ELF-1 (cell line): ENCODE data around the gene ZNF423.

ENCODE experiments used
- DNase-seq: peaks from one replicate; pipeline ENCODE4 v3.0.0-alpha.2; 2016; ENCODE audit warnings: low read depth, low spot score

ZNF423 gene

DNA sequence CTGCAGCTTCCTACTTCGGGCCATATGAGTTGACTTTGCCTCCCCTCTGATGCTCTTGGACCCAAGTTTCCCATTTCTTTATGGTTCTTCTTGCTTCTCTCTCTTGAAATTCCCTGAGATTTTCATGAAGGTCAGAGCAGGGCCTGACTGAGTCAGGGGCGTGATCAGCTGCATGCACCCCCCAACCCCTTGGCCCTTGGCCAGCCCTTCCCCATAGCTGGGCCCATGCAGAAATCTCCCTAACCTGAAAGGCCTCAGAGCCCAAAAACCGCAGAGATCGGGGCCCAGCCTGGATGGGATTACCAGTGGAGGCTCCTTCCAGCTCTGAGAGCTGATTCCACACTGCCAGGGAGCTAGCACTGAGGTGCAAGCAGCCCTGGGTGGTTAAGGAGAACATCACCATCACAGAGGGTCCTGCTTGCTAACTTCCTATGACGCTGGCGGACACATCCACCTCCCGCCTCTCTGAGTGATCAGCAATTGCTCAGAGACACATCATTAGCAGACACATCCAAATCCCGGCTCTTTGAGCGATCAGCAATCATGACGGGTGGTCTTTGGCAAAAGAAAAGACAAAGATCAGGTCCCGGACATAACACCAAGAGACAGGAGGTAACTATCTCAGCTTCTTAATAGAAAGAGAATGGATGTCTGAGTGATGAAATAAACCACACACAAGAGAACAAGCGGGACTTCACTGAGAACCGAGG lies 320.9 kb downstream of the ZNF423 start:
- DNase-seq, result no peak

DNA sequence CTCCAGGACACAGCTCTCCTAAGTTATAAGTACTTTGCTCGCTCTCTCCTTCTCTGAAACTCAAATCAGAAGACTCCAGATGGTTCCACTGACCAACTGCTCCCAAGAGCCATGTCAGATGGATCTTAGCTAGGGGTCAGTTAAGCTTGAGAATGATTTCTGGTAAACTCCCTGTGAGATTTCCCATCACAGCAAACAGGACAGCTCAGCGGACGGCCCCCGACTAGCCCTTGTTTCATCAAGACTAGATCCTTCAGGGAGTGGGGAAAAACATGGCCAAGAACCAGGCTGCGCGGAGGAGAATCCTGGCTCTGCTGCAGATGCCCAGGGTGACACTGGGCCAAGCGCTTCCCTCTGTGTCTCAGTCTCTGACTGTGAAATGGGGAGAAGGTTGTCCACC lies 322.5 kb downstream of the ZNF423 start:
- DNase-seq, result no peak

DNA sequence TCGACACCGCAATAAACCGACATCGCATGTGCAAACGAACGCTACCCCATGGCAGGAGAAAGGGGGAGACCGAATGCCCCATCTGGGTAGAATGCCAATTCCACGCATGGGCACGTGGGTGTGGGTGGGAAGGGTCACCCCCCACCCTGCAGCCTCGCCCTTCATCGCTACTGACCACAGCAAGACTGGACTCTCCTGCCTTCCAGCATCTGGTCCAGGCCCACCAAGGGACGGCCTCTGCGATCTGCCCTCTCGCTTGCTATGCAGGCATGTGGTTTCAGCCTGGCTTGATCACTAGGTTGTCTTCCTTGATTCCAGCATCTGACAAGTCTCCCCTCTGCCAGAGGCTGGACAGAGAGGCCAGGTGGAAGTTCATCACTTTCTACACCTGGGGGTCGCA lies 323.0 kb downstream of the ZNF423 start:
- no peak for DNase-seq

DNA sequence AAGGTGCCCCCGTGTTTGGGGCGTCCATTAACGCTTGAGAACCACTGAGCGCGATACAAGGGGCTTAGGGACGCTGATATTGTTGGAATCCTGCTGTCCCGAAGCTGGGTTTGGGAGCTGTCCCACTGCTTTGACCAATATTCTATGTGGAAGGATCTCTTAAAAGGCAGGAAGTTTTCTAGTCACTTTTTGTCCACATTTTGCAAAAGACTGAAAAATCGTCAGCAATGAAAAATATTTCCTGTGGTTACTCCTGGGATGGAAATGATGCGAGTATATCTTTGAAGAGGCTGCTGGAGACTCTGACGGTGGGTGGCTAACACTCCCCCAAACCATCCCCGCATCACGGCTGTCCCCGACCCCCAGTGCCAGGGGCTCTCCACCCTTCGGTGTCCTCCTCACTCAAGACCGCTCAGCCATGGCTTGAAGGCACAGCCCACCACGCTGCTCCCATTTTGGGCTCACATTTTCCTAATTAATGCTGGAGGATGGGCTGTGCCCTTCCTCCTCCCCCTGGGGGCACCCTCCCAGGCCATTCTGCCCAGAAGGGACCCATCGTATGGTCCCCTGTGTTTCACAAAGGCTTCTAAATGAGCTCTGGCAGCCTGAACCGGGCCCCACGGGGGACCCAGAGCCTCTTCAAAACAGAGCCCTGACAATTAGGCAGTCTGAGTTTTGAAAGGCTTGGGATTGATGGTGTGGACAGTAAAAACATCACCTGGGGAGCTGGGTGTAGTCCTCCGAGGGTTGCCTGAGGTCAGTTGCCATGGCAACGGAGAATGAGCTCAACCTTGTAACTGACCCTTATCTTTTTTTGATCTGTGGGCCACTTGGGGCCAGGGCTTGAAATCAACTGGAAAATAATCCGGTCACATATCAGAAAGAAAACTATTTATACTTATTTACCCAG lies 323.7 kb downstream of the ZNF423 start:
- peak; percentile 90 for DNase-seq

DNA sequence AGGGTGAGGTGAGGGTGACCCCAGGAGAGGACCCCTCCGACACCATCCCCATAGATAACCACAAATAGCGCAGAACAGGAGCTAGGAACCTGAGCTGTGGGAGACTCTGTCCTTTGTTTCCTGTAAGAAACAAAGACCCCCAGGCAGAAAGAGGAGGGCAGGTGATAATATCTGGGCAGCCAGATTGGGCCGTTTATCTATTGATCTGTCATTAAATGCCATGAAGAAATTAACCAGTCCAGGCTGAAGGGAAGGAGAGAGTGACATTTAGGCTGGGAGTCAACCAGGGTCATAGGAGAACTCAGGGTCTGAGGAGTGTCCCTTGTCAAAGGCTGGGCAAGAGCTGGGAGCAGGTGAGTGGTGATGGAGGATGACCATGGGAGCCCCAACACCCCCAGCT lies 324.5 kb downstream of the ZNF423 start:
- DNase-seq, result no peak

DNA sequence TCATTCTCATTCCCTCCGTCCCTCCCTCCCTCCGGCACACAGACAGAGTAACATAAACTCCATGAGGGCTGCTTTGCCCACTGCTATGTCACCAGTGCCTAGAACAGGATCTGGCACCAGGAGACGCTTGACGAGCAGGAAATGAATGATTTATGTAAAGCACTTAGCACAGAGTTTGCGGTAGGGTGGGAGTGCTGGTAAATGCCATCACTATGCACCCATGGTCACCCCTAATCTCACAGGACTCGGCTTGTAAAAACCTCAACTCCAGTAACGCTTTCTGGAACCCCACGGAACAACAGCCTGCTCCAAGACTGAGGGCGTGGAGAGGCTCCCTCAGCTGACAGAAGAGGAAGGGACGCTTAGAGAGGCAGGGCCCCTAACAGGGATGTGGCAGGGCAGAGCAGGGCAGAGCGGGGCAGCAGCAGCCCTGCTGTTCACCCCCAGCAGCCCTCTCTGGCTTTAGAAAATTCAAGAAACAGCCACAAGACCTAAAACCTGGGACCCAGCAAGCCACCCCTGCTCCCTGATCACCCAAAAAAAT lies 325.4 kb downstream of the ZNF423 start:
- DNase-seq, result no peak

DNA sequence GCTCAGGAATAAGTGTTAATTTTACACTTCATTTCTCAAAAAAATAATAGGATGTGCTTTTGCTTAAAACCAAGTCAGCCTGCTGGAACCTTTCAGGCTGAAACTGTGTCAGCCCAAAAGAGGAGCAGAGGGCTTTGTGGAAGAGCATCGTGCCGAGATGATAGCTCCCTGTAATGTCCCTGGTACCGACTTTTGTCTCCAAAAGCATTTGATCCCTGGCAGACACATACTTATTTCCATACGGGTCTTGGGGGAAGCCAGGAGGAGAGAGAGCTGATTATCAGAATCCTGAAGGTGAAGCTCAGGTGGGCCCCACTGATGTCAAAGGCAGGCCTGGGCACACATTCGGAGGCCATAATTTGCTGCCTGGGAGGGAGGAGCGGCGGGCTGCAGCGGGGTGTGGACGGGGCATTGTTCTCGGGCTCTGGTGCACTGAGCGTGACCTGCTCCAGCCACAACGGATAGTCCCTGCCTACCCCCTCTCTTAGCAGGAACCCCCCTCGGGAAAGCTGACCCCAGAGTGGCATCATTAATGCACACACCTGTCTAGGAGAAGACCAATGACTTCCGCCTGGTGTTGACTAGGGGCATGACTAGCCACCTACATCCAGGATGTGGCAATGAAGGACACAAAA lies 326.4 kb downstream of the ZNF423 start:
- DNase-seq, result no peak

DNA sequence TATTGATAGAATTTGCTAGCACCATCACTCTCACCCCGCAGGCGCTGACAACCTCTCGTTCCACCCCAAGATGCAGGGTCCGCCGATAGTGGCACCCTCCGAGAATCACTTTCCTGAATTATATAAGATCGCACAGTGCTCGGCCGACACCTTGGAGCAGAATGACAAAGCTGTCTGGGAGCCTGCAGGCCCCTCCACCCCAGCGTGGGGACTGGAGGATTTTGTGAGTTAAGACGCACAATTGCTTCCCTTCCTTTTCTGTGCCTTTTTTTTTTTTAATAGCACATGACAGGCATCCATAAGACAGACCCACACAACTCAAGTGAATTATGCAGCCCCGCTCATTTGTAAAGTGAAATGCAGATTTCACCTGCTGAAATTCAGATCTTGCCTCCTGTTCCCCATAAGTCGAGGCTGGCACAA lies 327.0 kb downstream of the ZNF423 start:
- no peak for DNase-seq

DNA sequence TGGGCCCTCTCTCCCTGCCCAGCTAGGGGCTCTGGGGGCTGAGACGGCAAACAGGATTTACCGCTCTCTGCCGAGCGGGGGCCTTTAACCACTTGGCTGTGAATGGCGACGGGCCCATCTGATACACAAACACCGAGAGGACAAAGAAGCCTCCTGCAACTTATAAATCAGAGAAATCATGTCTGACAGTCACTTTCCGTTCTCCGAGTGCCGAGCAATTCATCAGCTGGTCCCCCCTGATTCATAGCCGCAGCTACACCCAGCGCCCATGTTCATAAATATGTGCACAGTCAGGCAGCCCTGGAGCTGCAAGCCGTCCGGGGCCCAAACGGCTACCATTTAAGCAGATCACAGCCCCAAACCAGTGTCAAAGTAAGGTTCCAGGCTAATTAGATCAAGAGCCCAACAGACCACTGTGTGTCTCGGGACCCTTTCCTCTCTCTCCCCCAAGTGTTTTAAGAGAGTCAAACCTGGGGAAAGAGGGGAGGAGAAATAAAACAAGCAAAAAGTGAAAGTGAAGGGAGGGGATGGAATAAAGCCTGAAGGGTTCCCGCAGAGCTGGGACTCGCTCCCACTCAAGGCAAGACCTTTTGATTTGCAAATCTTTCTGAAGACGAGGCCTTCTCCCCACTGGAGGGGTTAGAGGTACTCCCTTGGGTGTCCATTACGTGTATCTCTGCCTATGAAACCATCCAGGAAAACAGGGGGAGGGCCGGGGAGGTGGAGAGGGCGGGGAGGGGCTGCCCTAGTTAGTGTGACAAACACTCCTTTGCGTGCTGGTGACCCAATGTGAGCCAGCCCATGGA lies 327.6 kb downstream of the ZNF423 start:
- DNase-seq, result peak; percentile 64

DNA sequence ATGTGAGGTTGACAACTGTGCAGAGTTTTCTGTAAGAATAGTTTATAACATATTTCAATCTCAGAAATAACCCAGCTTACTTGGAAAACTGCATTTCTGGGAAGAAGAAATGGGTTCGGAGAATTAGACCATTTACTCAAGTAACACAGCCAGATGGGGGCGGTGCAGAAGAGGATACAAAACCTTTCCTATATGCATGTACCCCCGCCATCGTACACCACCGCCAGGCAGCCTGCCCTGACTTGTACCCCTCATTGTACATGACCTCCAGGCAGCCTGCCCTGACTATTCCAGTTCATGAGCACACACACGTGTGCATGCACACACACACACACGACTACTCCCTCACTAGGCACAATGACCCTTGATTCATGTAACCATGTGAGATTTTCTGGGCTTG lies 328.3 kb downstream of the ZNF423 start:
- no peak for DNase-seq

DNA sequence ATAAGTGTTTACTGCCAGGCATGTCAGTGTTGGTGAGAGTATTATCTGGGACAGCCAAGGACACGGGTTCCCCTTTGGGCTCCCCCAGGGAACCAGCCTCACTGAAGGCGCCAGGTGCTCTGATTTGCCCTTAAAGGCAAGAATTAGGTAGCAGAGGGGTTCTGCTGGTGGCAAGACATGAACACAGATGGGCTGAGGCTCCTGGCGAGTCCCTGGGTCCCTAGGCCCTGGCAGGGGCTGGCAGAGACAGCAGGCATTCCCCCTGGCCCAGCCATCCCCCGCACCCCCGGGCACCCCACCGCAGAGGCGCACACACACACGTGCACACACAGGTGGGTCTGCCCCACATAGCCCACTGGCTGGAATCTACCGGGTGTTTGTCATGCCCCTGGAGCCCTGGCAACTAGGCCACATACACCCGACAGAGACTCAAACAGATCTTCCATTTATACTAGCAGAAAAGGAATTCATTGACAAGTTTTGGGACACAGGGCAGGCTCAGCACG lies 329.0 kb downstream of the ZNF423 start:
- no peak for DNase-seq

DNA sequence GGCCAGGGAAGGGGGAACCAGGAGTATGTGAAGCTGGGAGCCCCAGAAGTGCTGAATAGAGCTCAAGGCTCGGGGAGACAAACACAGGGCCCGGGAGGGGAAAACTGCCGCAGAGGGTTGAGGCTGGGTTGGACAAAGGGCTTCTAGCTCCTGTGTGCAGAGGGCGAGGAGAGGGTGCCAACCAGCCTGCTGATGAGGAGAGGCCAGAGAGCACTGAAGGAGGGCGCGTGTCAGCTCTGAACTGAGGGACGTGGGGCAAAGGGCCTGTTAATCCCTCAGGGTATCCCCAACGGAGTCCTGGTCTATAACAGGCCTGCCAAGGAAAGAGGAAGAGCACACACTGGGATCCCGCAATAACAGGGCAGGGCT lies 331.0 kb downstream of the ZNF423 start:
- no peak for DNase-seq

DNA sequence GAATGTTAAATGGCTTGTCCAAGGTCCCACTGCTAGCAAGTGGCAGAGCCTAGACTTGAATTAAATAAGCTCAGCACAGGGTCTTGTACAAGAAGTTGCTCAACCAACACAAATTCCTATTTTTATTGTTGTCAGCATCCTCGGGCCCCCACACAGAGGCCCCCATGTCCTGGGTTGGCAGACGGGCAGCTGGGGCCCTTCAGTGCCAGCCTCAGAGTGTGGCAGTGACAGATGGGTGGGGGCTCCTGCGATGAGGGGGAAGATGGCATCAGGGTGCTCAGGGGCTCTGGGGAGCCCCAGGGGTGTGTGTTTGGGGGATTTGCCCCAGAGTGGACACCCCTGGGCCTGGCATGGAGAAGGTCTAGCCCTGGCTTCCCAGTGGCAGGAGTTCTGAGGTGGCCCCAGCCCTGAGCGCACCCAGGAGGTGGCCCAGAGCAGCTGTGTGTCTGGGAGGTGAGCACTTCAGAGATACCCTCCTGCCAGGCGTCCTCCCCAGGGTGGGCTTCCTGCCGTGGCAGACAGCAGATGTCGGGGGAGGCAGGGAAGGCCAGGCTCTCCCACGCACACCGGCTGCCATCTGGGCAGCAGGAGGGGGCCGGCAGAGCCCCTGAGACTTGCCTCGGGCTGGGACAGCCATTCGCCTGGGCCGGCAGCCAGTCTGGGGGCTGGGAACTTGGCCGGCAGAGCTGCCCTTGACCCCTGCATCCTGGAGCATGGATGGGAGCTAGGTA lies 331.5 kb downstream of the ZNF423 start:
- no peak for DNase-seq

DNA sequence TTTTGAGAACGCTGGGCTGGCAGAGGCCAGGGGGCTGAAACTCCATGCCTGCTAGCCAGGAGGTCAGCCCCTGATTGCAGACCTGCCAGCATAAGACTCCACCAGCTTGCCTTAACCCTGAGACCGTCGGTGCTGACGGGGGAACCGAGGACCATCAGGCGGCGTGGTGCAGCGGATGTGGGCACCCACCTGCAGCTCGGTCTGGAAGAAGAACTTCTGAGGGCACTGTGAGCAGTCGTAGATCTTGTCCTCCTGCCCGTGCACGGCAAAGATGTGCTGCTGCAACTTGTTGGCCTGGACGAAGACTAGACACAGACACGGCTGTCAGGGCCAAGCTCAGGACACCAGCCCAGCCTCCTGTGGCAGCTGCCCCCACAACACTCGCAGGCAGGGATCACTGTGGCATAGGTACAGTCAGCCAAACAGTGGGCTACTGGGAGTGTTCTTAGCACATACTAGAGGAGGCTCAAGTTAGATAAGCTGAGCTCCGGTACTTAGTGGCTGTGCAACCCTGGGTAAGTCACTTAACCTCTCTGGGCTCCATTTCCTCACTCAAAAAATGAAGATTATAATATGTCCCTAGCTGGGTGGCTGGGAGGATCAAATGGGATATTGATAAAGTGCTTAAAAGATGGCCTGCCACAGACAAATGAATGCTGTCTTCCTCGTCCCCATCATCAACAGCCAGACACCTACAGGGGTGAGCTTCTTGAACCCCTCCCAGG lies 332.3 kb downstream of the ZNF423 start:
- DNase-seq, result no peak

DNA sequence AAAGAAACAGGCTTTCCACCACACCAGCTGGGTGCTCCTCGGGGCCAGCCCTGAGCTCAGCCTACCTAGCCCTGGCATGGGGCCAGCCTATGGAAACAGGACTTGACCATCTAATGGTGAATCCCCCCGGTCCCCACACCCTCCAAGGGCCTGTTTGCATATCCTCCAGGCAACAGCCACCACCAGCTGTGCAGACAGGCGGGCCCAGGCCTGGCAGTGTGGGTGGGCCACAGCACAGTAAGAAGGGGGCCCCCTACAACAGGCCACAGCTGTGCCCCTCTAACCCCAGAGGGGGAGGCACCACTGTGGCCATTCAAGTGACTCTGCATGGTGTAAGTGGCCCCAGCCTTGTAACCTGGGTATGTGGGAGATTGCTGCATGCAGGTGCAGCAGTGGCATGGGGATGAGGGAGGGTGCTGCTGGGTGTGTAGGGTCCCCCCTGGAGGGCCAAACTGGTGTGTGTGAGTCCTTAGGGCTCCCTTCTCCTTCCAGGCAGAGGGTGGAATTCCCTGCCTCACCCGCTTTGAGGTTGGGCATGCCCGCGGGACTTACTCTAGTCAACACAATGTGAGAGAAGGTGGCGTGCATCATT lies 334.1 kb downstream of the ZNF423 start:
- no peak for DNase-seq

DNA sequence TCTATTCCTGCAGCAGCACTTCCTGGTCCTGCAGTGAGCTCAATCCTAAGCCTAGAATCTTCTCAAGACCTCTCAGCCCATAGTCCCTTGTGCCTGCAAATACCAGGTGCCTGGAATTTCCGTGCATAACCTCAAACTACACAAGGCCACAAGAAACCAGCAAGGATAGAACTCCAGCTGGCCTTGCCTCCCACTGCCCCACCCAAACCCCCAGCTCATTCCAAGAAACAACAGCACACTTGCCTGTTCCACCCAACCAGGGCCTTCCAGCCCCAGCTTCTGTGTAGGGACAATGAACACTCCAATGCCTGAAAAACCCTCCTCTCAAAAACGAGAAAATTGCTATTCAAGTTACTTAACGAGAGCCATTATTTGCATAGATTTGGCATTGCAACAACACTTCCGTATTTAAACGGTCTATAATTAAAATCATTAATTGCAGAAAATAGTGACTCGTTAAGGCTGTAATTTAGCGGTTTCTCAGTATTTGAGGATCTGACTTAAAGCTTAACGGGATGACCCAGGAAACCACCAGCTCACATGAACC lies 335.3 kb downstream of the ZNF423 start:
- no peak for DNase-seq

DNA sequence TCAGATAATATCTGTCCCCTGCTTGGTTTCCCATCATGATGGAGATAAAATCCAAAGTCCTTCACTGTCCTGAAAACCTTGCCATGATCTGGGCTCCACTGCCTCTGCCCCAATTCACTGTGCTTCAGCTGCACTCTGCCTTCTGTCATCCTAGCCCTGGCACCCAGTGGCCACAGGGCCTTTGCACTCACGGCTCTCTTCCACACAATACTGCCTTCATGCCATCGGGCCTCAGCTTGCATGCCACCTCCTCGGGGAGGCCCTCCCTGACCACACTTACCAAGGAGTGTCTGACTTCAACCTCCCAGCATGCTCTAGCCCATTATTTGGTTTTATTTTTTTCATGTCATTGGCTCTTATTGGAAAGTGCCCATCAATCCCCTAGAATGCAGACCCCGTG lies 336.2 kb downstream of the ZNF423 start:
- DNase-seq, result no peak

DNA sequence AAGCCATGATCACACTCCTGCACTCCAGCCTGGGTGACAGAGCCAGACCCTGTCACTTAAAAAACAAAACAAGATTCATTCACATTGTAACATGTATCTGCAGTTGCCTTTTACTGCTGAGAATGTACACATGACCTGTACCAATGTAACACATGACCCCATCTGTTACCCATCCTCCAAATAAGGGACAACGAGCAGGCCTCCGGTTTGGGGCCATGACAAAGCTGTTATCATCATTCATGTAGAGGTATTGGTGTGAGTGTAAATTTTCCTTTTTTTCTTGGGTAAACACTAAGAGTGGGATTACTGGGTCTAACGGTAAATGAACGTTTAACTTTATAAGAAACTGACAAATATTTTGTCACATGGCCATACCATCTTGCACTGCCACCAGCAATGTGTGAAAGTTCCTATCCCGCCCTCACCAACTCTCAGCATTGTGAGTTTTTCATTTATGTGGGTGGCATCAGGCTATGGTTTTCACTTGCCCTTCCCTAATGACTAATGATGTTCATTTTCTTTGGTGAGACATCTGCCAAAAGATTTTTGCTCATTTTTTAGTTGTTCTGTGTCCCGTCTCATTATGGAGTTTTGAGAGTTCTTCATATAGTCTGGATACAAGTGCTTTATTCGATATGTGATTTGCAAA lies 336.8 kb downstream of the ZNF423 start:
- DNase-seq, result no peak
